Epithelial cell of alveolus of lung (primary cell): Measurements from ENCODE around the gene KLHL1. TPM values are rescaled to one million over a fixed set of nuclear protein-coding genes. Genes with fewer than 3 reads are reported as not detected.

Source experiments
- total RNA-seq: library from RNA; depleted of rRNA; stranded (reverse); fragments of >200 nt; gene quantifications from 2 replicates; pipeline ENCODE4 v1.2.1, GENCODE V29; 2015

The KLHL1 gene
- 0.91 TPM in 1 of 2 replicates, not detected in the other for total RNA-seq

GRCh38 chr13:70108356-70109105 lies at the start of gene KLHL1:
TSS of gene KLHL1 (minus strand) at chr13:70108452. CDS start at chr13:70107699, 753 bp downstream.

GRCh38 chr13:70107498-70108281 lies 562 bp downstream of the KLHL1 start, which contains the start of gene ATXN8OS:
TSS of gene ATXN8OS (plus strand) at chr13:70107826.

Other genes with a start within 250 kb of the KLHL1 start
- gene ATXN8OS, start 626 bp downstream of the KLHL1 start, total RNA-seq = not detected in 2 replicates